Lower lobe of right lung (tissue), 2 donors: ENCODE measurements around the gene KCND1. TPM values are rescaled to one million over a fixed set of nuclear protein-coding genes. Genes with fewer than 3 reads are reported as not detected.

Source experiments
- ATAC-seq, 2 donors: fragments of 200-7000 bp; cut with Tn5 transposase; one replicate each; pipeline ENCODE4 v1.9.1; 2020 to 2022; ENCODE audit warnings: mild to moderate bottlenecking in 2 of 2, moderate library complexity in 2 of 2
- DNase-seq: peaks from one replicate; pipeline ENCODE4 v3.0.0-alpha.2; 2020
- H3K27ac ChIP-seq: fragments of 200-600 bp; one replicate; pipeline ENCODE4 v1.8.0; 2022
- H3K27me3 ChIP-seq: fragments of 200-600 bp; one replicate; pipeline ENCODE4 v1.8.0; 2022; ENCODE audit warnings: low read depth
- H3K36me3 ChIP-seq: fragments of 200-600 bp; one replicate; pipeline ENCODE4 v1.8.0; 2022; ENCODE audit warnings: mild to moderate bottlenecking
- H3K4me1 ChIP-seq: fragments of 200-600 bp; one replicate; pipeline ENCODE4 v1.8.0; 2022
- H3K4me3 ChIP-seq: fragments of 200-600 bp; one replicate; pipeline ENCODE4 v1.8.0; 2022; ENCODE audit warnings: mild to moderate bottlenecking
- H3K9me3 ChIP-seq: fragments of 200-600 bp; one replicate; pipeline ENCODE4 v1.8.0; 2022
- intact Hi-C: fragments of 100-400 bp; cut with DNase I; formaldehyde crosslinking; loops from one replicate; pipeline ENCODE4 v1.11.0; 2022
- total RNA-seq: library from RNA; stranded (reverse); fragmentation: NEBNext Ultra II Directional; extraction: Animal tissue kit (Norgen Biotek cat#: 25700); gene quantifications from one replicate; pipeline ENCODE4 v1.2.1, GENCODE V29; 2021
- TF ChIP-seq, protein P1 (sequence below): fragments of 200-600 bp; IDR thresholded peaks from one replicate; pipeline ENCODE4 v1.8.0; 2022; ENCODE audit warnings: antibody characterized with exemption, mild to moderate bottlenecking
- donor health status: DM: no; HTN: yes; CAD: no; lungs with severe emphysema.

KCND1 gene
- total RNA-seq, 1 donor from 2014 or later = 1.8 TPM

- H3K9me3 ChIP-seq = no peaks in the 10 kb centered on the region
- intact Hi-C loops = no loop called here
- H3K36me3 ChIP-seq = peaks cover 50% of the 10 kb centered on the region
- no peak overlapping the region for H3K27ac ChIP-seq
- DNase-seq (no peak), ATAC-seq (no peak)
- TF ChIP-seq, protein P1, sequence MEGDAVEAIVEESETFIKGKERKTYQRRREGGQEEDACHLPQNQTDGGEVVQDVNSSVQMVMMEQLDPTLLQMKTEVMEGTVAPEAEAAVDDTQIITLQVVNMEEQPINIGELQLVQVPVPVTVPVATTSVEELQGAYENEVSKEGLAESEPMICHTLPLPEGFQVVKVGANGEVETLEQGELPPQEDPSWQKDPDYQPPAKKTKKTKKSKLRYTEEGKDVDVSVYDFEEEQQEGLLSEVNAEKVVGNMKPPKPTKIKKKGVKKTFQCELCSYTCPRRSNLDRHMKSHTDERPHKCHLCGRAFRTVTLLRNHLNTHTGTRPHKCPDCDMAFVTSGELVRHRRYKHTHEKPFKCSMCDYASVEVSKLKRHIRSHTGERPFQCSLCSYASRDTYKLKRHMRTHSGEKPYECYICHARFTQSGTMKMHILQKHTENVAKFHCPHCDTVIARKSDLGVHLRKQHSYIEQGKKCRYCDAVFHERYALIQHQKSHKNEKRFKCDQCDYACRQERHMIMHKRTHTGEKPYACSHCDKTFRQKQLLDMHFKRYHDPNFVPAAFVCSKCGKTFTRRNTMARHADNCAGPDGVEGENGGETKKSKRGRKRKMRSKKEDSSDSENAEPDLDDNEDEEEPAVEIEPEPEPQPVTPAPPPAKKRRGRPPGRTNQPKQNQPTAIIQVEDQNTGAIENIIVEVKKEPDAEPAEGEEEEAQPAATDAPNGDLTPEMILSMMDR = no peak
- no peak overlapping the region for H3K4me3 ChIP-seq
- peaks cover 11% of the 10 kb centered on the region for H3K4me1 ChIP-seq
- no peaks in the 10 kb centered on the region for H3K27me3 ChIP-seq
Measured at GRCh38 chrX:48974574-48974973, 2.9 kb upstream of the KCND1 start.

DNA sequence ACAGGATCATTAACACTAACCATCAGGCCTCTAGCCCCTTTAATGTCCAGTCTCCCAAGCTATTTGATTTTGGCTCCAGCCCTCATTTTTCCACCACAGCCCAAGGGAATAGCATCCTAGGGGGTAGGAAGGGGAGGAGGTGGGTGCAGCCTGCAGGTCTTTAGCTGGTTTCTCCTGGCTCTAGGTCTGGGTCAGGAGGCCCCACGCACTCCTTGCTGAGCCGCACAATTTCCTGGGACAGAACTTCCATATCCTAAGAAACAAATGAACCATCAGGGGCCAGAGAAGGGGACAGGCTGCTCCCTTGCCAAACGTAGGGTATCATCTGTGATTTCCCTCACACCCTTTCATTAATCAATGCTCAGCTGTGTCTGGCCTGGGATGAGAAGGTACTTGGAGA lies 2.4 kb upstream of the KCND1 start:
- no peak overlapping the region for H3K4me3 ChIP-seq
- H3K27me3 ChIP-seq = no peaks in the 10 kb centered on the region
- intact Hi-C loops = no loop called here
- H3K9me3 ChIP-seq = no peaks in the 10 kb centered on the region
- TF ChIP-seq, protein P1 = no peak
- H3K4me1 ChIP-seq = peaks cover 11% of the 10 kb centered on the region
- no peak overlapping the region for H3K27ac ChIP-seq
- ATAC-seq (no peak), DNase-seq (no peak)
- peaks cover 50% of the 10 kb centered on the region for H3K36me3 ChIP-seq

DNA sequence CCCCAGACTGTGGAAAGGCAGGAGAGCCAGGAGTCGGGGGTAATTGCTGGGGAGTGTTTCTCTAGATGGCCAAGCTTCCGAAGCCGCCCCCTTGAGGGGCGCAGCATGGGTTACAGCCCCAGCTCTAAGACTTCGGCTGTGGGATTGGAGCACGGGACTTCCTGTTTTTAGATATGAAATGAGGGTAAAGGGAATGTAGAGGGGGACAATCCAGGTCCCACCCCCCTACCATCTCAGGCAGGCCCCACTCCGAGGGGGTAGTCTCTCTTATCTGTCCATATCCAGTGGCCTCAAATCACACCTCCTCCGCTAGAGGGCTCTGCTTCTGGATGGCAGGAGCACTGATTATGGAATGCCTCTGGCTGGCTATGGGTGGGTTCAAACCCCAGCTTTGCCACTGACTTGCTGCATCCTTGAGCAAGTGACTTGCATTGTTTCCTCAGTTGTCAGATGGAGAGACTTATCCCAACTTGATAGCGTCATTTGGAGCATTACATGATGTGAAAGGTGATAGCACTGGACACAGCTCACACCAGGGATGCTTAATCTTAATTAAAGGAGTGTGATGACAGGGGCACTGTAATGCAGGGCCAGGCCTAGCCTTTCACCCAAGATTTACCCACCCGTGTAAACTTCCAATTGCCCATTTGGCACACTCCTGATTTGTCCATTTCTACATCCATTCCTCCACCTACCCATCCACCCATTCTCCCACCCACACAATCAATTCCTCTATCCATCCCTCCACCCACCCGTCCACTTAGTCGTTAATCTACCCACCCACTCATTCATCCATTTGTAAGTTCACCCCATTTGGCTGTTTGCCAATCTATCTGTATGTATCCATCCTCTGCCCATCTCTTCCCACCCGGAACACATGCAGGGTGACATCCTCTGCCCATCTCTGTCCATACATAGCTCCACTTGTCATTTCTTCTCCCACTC lies 848 bp upstream of the KCND1 start:
- Histone ChIP-seq H3K4me1 (peaks cover 11% of the 10 kb centered on the region), H3K27ac (peak overlapping the region; percentile 36), H3K4me3 (peak overlapping the region; percentile 38), H3K27me3 (no peaks in the 10 kb centered on the region), H3K9me3 (no peaks in the 10 kb centered on the region), H3K36me3 (peaks cover 35% of the 10 kb centered on the region)
- intact Hi-C loops = no loop called here
- TF ChIP-seq, protein P1 = peak; percentile 41
- no peak for DNase-seq
- peak; percentile 64 to 68 for ATAC-seq

DNA sequence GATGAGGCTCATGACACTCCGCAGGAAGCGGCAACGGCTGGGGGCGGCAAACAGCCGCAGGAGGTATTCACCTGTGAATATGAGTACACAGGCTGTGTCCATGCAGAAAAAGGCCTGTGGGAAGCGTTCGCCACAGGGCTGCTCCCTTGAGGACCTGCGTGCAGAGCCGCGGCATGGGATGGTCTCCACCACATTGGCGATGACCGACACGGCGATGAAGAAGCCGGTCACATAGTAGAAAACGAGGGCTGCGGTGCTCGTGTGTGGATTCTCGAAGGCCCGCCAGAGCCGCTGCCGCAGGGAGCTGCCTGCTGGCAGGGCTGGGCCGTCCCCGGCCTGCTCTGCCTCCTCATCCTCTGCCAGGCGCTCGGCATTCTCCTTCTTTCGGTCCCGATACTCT lies 2.2 kb downstream of the KCND1 start:
- no peak for DNase-seq
- TF ChIP-seq, protein P1 = no peak
- peaks cover 6% of the 10 kb centered on the region for H3K36me3 ChIP-seq
- H3K4me3 ChIP-seq = no peak overlapping the region
- H3K9me3 ChIP-seq = no peaks in the 10 kb centered on the region
- peaks cover 11% of the 10 kb centered on the region for H3K4me1 ChIP-seq
- ATAC-seq = no peak
- no peaks in the 10 kb centered on the region for H3K27me3 ChIP-seq
- intact Hi-C loops = no loop called here
- H3K27ac ChIP-seq = no peak overlapping the region

DNA sequence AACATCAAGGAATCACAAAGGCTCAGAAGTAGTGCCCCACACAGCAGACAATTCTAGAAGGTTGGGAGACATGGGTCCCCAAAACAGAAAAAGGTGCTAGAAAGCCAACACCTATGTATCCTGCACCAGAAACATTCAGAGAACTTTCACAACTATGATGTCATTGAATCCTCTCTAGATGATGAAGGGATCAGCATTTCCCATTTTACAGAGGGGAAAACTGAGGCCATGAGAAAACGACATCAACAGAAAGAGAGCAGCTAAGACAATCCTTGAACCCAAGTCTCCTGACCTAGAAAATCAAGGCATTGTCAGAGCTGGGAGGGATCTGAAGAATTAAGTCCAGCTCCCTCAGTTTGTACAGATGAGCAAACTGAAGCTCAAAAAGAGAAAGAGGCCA lies 3.3 kb downstream of the KCND1 start:
- Histone ChIP-seq H3K4me1 (peaks cover 11% of the 10 kb centered on the region), H3K36me3 (no peaks in the 10 kb centered on the region), H3K9me3 (no peaks in the 10 kb centered on the region), H3K27ac (no peak overlapping the region), H3K27me3 (no peaks in the 10 kb centered on the region), H3K4me3 (no peak overlapping the region)
- intact Hi-C loops = no loop called here
- TF ChIP-seq, protein P1 = no peak
- no peak for ATAC-seq
- DNase-seq = no peak
